HG03521 (cell line): ENCODE results near the gene MUCL1.
"Not testable (repeated sequence)": the region's sequence is repeated elsewhere in the genome, so short reads cannot be mapped to it uniquely, and the experiment has no call there.

Experiments
- ATAC-seq: cut with Tn5 transposase; IDR thresholded peaks from one replicate; pipeline ENCODE4 v1.9.1; 2021; ENCODE audit warnings: mild to moderate bottlenecking, moderate library complexity; ENCODE audit not compliant: unreplicated experiment

The MUCL1 gene, protein sequence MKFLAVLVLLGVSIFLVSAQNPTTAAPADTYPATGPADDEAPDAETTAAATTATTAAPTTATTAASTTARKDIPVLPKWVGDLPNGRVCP

DNA sequence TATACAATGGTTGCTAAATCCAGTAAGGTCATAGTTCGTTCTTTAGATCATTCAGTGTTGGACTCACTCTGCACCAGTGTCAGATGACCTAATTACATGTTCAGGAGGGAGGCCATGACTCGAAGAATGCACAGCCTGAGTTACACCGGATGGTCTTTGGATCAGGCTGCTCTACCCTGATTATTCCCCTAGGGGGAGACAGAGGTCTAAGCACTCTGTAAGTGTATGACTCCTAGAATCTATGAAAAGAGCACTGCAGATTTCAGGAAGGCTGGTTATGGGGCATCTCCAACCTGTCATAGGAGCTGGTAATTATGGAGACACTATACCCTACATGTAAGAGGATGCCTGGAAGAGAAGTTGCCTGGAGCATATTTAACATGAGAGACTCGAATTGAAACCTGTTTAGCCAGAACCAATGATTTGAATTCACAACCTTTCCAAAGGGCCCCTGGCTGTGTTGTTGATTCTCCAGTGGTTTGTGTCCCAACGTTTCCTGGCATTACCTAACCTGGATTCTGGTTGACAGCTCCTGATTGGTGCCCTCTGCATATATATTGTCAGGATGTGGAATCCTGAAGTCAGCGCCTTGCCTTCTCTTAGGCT lies at the start of gene MUCL1:
Gene MUCL1, plus strand, starts transcription at position 584 of the 606 bp plus-strand sequence. CDS start 67 bp downstream, outside the sequence.
- ATAC-seq, result peak; percentile 99

DNA sequence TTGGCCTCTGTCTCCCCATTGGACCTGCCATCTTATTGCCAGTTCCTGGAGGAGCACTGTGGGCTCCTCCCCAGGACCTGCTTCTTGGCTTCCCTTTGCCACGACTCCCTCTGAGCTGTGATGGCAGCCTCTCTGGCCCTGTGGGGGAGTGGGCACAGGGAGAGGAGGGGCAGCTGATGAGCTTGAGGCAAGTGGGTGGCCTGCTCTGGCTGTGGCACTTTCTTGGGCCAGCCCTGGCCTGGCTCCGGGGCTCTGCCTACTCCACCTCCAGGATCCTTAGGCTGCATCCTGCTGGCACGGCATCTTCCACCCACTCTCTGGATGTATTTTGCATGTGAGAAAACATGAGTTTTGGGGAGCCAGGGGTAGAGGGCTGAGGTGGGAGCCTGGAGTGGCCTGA lies 32.6 kb upstream of the MUCL1 start:
- no peak for ATAC-seq

DNA sequence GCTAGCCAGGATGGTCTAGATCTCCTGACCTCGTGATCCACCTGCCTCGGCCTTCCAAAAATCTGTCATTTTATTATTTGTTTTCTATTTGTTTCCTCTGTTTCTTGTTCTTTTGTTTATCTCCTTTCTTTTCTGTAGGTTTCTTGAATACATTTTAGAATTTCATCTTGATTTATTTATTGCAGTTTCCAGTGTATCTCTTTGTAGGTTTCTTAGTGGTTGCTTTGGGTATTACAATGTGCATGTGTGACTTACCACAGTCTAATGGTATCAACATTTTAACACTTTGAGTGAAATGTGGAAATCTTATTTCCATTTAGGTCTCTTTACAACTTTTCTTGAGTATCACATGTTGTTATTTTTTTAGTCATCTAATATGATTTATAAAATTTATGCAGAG lies 29.9 kb upstream of the MUCL1 start:
- no peak for ATAC-seq

DNA sequence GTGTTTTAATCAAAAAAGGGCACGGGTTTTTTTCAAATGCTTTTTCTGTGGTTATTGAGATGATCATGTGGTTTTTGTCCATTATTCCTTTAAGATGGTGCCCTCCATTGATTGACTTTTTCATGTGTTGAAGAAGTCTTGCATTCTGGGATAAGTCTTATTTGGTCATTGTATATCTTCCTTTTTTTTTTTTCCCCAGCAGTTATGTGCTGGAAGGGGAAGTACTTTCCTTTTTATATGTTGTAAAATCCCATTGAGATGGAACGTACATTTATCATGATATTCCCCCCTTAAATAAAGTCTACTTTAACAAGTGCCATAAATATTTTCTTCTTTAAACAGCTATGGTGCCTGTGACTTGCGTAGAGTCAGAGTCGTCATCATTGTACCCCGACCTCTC lies 24.8 kb upstream of the MUCL1 start:
- no peak for ATAC-seq

DNA sequence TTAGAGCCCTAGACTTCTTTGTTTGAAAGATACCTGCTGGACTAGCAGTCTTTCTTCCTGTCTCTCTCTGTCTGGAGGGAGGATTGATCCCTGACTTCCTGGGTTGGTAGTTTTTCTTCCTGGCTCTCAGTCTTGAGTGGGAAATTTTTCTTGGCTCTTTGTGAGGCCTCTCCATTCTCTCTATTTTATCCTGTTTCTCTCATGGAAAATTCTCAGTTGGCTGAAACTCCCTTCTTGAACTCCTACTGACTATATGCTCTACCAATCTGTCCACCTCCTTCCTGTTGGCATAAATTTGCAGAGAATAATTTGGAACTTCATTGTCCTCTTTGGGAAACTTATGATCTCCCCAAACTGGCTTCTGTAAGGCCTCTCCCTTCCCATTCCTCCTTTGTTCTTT lies 24.1 kb upstream of the MUCL1 start:
- ATAC-seq, result no peak

DNA sequence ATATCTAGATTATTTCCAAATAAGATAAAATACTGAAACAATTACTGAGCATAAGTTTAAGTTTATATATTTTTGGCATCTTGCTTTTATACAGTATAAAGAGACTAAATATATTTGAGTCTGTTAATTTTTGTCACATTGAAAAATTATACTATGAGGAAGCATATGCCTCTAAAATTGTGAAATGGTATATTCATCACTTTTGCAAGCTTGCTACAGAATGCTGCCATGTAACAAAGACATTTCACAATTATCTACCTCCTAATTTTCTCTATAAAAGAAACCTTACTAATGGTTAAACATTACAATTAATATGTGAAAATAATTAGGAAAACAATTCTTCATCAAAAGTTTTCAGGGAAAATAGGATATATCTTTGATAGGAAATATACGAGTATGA lies 22.7 kb upstream of the MUCL1 start:
- ATAC-seq, result no peak

DNA sequence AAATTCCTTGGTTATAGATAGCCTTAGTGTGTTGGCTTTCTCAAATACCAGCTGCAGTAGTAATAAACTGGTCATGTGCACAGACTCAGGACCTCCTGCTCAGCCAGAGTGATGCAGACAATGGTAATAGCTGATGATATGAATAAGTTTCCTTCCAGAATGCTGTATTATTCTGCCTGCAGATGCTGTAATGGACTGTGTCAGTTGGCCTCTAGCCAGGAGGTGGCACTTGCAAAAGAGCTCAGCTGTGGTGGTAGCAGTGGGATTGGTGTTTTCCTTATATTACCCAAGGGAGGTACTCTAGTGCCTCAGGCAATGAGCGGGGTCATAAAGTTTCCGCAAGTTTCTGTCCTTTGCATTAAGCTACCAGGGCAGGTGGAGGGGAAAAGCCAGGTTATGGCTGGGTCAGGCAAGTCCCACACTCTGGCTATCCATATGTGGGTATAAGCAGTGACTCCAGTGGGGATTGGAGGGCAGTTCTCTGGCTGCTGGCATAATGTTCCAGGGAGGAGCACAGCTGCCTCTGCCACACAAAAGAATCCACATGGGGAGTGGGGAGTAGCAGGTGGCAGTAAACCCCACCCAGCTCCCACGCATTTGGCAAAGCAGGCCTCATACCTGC lies 14.0 kb upstream of the MUCL1 start:
- ATAC-seq, result no peak

DNA sequence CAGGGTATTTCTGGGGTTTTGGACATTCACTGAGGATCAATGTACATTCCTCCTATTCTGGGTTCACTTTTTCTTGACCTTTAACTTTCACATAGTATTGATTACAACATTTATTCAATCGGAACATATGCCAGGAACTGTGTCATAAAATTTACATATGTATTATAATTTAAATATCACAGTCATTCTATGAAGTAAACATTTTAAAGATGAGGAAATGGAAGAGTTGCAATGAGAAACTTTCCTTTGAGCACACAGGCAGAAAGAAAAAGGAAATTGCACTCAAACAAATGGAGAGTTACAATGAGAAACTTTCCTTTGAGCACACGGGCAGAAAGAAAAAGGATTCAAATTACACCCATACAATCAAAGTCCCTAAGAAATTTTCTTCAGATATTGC lies 3.1 kb downstream of the MUCL1 start:
- no peak for ATAC-seq

DNA sequence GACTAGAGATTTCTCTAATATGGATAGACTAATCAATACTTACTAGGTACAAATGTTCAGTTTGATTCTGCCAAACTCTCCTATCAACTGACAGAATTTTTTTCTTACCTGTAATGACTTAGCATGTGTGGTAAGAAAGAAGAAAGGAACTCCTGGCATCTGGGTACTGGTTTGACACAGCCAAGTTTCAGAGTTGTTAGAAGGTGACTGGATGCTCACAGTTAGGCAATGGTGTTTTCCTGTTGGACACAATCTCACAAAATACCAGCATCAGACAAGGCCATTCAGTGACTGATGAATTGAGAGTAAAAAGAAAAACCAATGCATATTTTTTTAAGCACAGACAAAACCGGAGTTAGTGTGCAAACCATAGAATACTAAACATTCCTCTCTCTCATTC lies 4.2 kb downstream of the MUCL1 start:
- ATAC-seq, result no peak

DNA sequence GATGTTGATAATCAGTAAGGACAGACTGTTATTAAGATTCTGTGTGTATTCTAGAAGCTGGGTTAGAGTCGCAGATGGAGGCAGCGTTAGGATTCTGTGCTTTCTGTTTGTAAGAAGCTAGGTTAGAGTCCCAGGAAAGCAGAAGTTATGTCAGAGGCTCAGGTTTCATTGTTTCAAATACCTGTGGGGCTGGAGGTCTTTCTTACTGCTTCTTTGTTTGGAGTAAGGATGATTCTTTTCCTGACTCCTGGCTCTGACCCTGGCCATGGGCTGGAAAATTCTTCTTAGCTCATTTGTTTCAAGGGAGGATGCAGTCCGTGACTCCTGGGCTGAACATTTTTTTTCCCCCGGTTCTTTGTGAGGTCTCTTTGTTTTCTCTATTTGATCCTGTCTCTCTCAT lies 5.2 kb downstream of the MUCL1 start:
- ATAC-seq, result no peak

DNA sequence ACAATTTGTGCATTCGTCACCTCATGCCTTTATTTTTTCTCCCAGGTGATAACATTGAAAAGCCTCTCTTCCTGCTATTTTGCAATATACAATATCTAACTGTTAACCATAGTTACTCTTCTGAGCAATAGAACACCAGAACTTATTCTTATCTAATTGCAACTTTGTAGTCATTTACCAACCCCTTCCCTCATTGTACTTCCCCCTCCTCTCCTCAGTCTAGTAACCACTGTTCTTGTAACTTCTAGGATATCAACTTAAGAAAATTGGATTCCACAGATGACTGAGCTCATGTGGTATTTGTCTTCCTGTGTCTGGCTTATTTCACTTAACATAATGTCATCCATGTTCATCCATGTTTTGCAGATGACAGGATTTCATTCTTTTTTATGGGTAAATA lies 7.6 kb downstream of the MUCL1 start:
- no peak for ATAC-seq

DNA sequence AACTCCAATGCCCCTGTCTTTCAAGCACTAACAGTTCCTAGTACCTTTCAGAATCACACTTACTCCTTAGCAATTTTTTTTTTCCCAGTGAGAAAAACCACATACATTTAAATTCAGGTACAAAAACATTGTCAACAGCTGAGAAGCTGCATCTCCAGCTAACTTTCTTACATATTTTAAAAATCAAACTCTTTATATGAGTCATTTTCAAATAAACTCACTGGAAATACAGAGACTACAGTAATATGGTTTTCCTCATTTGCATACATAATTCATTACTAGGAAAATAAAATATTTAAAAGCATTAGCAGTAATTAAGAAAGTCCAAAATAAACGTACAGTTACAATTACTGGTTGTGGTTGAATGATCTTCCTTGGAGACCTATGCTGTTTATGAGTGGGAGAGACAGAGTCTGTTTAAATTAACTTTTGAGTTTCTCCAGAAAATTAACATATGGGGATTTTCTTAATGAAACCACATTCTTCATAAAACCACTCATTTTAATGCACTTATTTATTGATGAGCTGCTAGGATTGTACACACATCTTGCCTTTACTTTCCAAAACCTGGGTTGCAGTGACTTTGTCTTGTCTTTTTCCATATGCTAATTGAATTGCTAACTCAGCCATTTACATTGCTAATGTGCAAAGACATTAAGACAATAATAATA lies 9.8 kb downstream of the MUCL1 start:
- no peak for ATAC-seq

DNA sequence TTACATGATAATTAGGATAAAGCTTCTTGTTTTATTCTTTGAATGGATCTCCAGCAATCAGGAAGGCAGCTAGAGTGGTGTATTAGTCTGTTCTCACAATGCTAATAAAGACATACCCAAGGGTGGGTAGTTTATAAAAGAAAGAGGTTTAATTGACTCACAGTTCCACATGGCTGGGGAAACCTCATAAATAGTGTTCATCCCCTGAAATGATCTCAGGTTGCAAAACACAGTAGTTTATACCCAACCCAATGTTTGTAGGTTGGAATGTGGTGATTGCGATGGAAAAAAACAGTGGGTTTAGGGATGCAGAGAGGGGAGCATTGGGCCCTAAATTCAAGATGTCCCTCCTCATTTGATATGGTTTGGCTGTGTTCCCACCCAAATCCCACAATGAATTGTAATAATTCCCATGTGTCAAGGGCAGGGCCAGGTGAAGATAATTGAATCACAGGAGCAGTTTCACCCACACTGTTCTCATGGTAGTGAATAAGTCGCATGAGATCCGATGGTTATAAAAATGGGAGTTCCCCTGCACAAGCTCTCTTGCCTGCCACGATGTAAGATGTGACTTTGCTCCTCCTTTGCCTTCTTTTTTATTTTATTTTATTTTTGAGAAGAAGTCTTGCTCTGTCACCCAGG lies 11.5 kb downstream of the MUCL1 start:
- no peak for ATAC-seq

DNA sequence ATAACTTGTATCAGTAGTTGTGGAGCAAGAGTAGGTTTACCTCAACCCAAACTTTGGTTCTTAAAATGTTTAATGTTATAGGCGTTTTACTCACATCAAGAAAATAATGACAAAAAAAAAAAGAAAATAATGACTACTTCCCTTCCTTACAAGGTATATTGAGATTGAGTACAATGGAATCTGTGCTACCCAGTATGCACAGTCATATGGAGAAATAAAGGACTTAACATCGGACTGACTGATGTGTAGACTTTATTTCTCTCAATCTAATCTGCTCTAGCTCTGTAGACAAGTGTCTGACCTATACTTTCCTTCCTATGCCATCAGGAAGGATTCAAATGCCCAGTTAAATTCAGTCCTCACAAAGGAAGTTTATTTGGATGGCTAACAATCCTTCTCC lies 14.4 kb downstream of the MUCL1 start:
- ATAC-seq, result no peak

DNA sequence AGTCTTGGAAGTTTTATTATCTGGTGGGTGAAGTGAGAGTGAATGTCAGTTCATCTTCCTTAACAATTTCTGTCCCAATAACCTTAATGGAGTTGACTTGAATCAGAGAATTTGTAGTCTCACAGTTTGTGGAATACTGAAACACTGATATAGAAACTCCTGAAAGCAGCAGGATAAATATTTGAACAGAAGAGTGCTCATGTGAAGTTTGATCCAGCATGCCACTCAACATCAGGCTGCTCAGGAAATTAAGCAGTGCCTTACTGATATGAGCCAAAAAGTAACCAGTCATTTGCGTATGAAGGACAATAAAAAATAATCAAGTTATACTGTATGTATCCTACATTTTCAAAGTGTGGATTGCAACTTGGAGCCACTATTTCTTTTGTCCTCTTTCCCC lies 15.7 kb downstream of the MUCL1 start:
- ATAC-seq, result no peak

DNA sequence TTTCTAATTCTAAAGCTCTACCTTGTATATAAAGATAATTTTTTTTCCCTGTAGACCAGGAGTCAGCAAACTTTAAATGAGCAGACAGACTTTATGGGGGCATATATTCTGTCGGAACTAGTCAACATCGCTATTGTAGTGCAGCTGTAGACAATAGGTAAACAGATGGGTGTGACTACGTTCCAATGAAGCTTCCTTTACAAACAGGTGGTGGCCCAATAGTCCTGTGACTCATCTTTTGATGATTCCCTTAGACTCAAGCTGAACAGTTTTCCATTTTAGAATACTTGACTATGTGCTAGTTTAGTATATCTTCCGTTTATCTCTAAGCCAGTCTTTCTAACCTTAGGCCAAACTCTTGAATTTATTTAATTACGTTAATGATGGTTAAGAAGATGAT lies 16.3 kb downstream of the MUCL1 start:
- no peak for ATAC-seq

DNA sequence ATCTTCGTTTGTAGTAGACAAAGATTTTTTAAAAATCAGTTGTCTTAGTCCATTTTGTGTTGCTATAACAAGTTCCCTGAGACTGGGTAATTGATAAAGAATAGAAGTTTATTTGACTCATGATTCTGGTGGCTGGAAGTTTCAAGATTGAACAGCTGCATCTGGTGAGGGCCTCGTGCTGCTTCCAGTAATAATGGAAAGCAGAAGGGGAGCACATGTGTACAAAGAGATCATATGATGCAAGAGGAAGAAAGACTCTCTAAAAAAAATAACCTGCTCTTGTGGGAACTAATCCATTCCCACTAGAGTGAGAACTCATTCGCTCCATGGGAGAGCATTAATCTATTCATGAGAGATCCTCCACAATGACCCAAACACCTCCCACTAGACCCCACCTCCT lies 24.8 kb downstream of the MUCL1 start:
- no peak for ATAC-seq

DNA sequence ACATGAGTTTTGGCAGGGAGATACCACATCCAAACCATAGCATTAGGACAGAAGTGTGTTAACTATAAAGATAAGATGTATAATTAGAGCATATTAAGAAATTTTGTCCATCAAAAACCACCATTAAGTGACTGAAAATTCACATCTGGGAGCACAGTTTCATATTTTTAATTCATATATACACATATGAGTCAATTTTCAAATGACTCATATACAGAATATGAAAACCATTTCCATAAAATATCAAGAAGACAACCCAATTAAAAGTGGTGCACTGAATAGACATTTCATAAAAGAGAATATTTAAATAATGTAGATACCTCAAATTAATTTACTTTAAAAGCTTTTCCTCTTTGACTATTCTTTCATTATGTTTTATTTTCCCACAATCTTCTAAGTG lies 25.3 kb downstream of the MUCL1 start:
- ATAC-seq, result no peak

DNA sequence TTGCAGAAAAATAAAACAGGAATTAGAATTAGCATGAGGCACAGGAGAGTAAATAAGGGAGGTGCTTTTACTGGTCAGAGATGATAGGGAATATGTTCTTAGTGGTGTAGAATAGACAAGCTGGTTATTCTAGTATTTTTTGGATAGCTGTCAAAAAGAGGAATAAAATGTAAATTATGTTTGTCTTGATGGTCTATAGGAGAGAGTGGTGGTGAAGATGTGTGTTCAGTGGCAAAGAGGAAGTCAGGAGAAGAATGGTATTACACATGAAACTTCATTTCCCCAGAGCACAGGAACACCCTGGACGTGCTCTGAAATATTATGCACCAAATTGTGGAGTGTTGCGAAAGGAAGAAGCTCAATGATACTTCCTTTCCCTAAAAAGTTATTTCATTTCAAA lies 27.8 kb downstream of the MUCL1 start:
- no peak for ATAC-seq

DNA sequence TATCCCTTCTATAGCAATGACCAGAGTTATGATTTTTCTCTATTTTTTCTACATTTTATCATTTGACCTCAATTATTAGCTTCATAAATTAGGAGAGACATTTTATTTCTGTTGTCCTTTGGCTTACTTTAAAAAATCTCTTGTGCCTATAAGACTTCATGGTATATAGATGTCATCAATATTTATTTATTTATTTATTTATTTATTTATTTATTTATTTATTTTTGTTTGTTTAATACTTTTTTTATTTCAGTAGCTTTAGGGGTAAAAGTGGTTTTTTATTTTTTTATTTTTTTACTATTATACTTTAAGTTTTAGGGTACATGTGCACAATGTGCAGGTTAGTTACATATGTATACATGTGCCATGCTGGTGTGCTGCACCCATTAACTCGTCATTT lies 28.3 kb downstream of the MUCL1 start:
- not testable (repeated sequence) for ATAC-seq

DNA sequence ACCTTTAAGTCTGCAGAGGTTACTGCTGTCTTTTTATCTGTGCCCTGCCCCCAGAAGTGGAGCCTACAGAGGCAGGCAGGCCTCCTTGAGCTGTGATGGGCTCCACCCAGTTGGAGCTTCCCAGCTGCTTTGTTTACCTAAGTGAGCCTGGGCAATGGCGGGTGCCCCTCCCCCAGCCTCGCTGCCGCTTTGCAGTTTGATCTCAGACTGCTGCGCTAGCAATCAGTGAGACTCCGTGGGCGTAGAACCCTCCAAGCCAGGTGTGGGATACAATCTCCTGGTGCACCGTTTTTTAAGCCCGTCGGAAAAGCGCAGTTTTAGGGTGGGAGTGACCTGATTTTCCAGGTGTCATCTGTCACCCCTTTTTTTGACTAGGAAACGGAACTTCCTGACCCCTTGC lies 34.1 kb downstream of the MUCL1 start:
- ATAC-seq, result not testable (repeated sequence)

DNA sequence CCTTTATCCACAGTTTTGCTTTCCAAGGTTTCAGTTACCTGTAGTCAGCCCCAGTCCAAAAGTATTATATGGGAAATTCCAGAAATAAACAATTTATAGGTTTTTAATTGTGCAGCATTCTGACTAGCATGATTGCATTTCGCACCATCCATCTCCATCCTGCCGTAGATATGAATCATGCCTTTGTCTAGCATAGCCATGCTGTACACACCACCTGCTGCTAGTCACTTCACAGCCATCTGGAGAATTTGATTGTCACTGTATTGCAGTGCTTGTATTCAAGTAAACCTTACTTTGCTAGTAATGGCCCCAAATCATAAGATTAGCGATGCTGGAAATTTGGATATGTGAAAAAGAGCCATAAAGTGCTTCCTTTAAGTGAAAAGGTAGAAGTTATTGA lies 36.0 kb downstream of the MUCL1 start:
- no peak for ATAC-seq
